Spleen (tissue), 7 donors: ENCODE results near the gene TMED5.

Experiments
- CTCF ChIP-seq, 11 experiments: fragments of 200-600 bp in 7 of 11; fragments of 450-650 bp in 4 of 11; sonication (generic) in 4 of 11; IDR thresholded peaks in 8 of 11; conservative IDR thresholded peaks in 3 of 11; 1 replicate in 7 of 11; 2 replicates in 4 of 11; pipeline versions ENCODE4 v1.4.0 to v1.8.0; 2016 to 2021; ENCODE audit warnings: antibody characterized with exemption in 11 of 11, inconsistent platforms in 4 of 11, mild to moderate bottlenecking in 1 of 11
- POLR2A ChIP-seq, 3 donors: fragments of 450-650 bp; IDR thresholded peaks; one replicate each; pipeline ENCODE4 v1.5.1; 2017; ENCODE audit warnings: antibody characterized with exemption in 3 of 3, mild to moderate bottlenecking in 1 of 3
- POLR2AphosphoS5 ChIP-seq, 3 donors: sonication (generic); formaldehyde crosslinking; IDR thresholded peaks; one replicate each; pipeline ENCODE4 v1.5.1; 2017; ENCODE audit warnings: antibody characterized with exemption in 3 of 3
- donor health status: DM: no; HTN: no; CAD: no; lungs with moderate emphysema.
- donor health status: DM: no; HTN: no; CAD: no.
- donor health status: DM: no; HTN: no; CAD: no.

DNA sequence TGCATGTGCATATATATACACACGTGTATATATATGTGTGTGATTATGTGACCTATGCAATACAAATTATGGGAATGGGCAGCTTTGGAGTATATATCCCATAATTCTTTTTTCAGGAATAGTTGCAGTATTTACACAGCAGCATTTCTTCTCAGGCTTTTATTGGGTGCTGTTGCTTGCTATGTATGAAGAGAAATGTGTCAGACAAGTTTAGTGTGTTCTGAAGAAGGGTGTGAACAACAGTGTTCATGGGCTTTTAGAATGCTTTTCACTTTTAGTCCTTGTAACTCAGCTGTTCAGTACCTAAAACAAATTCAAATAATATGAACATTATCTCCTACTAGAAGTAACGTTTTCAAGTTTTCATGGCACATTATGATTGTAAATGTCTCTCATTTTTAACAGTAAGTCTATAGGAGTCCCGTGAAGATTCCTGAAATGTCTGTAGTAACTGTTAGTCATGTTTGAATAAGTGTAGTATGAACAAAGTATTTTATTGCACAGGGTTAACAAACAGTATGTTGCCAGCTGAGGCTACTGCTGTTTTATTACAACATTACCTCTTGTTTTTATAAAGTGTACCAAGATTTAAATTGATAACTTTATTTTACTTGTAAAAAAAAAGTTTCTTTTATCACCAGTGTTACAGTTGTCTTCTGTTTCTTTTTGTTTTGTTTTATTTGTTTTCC lies 42.5 kb downstream of the TMED5 start:
- TF ChIP-seq CTCF (IDR thresholded peaks at IDR 0.05 in 8 of 11, conservative IDR thresholded peaks at IDR 0.05 in 3 of 11) (no peak), POLR2A (IDR thresholded peaks at IDR 0.05) (no peak), POLR2AphosphoS5 (IDR thresholded peaks at IDR 0.05) (no peak)
